GM20000 (cell line): ENCODE data around the gene SP2.
A peak's percentile ranks its signal among the peaks of the same experiment; 100 is the strongest.

Source experiments
- DNase-seq: peaks from one replicate; pipeline ENCODE4 v3.0.0; 2012; ENCODE audit warnings: low spot score
- TF ChIP-seq, protein P1 (sequence below): IDR thresholded peaks from 2 replicates; pipeline ENCODE4 v1.5.1; 2012; ENCODE audit warnings: mild to moderate bottlenecking, control low read depth; ENCODE audit errors: extremely low read depth, missing control alignments

Gene SP2

GRCh38 chr17:47975823-47976205, 79.8 kb downstream of the SP2 start:
- TF ChIP-seq, protein P1, sequence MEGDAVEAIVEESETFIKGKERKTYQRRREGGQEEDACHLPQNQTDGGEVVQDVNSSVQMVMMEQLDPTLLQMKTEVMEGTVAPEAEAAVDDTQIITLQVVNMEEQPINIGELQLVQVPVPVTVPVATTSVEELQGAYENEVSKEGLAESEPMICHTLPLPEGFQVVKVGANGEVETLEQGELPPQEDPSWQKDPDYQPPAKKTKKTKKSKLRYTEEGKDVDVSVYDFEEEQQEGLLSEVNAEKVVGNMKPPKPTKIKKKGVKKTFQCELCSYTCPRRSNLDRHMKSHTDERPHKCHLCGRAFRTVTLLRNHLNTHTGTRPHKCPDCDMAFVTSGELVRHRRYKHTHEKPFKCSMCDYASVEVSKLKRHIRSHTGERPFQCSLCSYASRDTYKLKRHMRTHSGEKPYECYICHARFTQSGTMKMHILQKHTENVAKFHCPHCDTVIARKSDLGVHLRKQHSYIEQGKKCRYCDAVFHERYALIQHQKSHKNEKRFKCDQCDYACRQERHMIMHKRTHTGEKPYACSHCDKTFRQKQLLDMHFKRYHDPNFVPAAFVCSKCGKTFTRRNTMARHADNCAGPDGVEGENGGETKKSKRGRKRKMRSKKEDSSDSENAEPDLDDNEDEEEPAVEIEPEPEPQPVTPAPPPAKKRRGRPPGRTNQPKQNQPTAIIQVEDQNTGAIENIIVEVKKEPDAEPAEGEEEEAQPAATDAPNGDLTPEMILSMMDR, result no peak
- DNase-seq, result no peak

DNA sequence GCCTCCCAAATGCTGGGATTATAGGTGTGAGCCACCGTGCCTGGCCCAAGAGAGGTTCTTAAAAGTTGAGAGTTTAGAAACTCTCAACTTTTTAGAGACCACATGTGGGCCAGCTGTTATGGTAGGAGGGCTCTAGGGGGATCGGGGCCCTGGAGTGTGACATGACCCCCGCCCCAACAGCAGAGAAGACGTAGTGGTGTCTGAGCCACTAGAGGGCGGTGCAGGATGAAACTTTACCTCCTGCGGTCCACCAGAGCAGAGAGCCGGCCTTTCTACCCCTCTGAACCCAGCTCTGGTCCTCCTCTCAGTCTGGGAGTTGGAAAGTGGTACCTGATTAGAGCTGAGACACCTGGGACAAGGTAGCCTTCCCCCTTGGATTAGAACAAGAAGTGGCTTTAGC, 82.3 kb downstream of the SP2 start:
- TF ChIP-seq, protein P1, result peak; percentile 40
- DNase-seq, result peak; percentile 76
